COR-L47 (cell line): ENCODE data around the gene PCCA.
"Not testable (repeated sequence)": the region's sequence is repeated elsewhere in the genome, so short reads cannot be mapped to it uniquely, and the experiment has no call there.

ENCODE experiments used
- DNase-seq: peaks from one replicate; lab custom pipeline; 2025; lab: John Stamatoyannopoulos, UW

Gene PCCA

GRCh38 chr13:100141461-100141961, 52.6 kb downstream of the PCCA start:
- DNase-seq: not testable (repeated sequence)

GRCh38 chr13:100146534-100146933, 57.6 kb downstream of the PCCA start:
- no peak for DNase-seq

GRCh38 chr13:100147825-100148224, 58.9 kb downstream of the PCCA start:
- no peak for DNase-seq

GRCh38 chr13:100148422-100148821, 59.5 kb downstream of the PCCA start:
- DNase-seq: no peak

- no peak for DNase-seq
These were observed 60.5 kb downstream of the PCCA start for GRCh38 chr13:100149389-100149788.

- not testable (repeated sequence) for DNase-seq
These were observed 61.8 kb downstream of the PCCA start for GRCh38 chr13:100150711-100151110.

- DNase-seq: no peak
These were observed 66.0 kb downstream of the PCCA start for GRCh38 chr13:100154842-100155416.

GRCh38 chr13:100156788-100157187, 67.9 kb downstream of the PCCA start:
- DNase-seq: no peak

GRCh38 chr13:100158569-100158968, 69.7 kb downstream of the PCCA start:
- no peak for DNase-seq

- no peak for DNase-seq
These were observed 70.7 kb downstream of the PCCA start for GRCh38 chr13:100159584-100159983.

- no peak for DNase-seq
These were observed 71.6 kb downstream of the PCCA start for GRCh38 chr13:100160450-100160849.

GRCh38 chr13:100163375-100163774, 74.5 kb downstream of the PCCA start:
- DNase-seq: no peak

- DNase-seq: no peak
These were observed 84.3 kb downstream of the PCCA start for GRCh38 chr13:100173203-100173602.

GRCh38 chr13:100174455-100174854, 85.6 kb downstream of the PCCA start:
- DNase-seq: not testable (repeated sequence)

- no peak for DNase-seq
These were observed 86.3 kb downstream of the PCCA start for GRCh38 chr13:100175078-100175802.

GRCh38 chr13:100175803-100176182, 86.9 kb downstream of the PCCA start:
- no peak for DNase-seq

GRCh38 chr13:100176801-100177400, 88.0 kb downstream of the PCCA start:
- DNase-seq: peak; percentile 16

- no peak for DNase-seq
These were observed 89.4 kb downstream of the PCCA start for GRCh38 chr13:100178309-100178708.

- DNase-seq: no peak
These were observed 90.4 kb downstream of the PCCA start for GRCh38 chr13:100179276-100179675.

GRCh38 chr13:100182900-100183490, 94.1 kb downstream of the PCCA start:
- peak; percentile 23 for DNase-seq

- DNase-seq: no peak
These were observed 95.2 kb downstream of the PCCA start for GRCh38 chr13:100184095-100184494.

- no peak for DNase-seq
These were observed 106.7 kb downstream of the PCCA start for GRCh38 chr13:100195568-100195967.

- no peak for DNase-seq
These were observed 107.5 kb downstream of the PCCA start for GRCh38 chr13:100196375-100196774.
